ENCODE results near the gene NFKB1.

- no peak for TF ChIP-seq CTCF (IDR thresholded peaks at IDR 0.05; ENCODE audit: poor library complexity, severe bottlenecking)
- TF ChIP-seq SMC3 (conservative IDR thresholded peaks at IDR 0.05; ENCODE audit: poor library complexity) = no peak
- TF ChIP-seq POLR2AphosphoS5 (IDR thresholded peaks at IDR 0.05) = no peak
- no peak for TF ChIP-seq EZH2 (IDR thresholded peaks at IDR 0.05; ENCODE audit: borderline replicate concordance, insufficient read depth, low read length, poor library complexity, severe bottlenecking)
- TF ChIP-seq REST (IDR thresholded peaks at IDR 0.05; ENCODE audit: borderline replicate concordance) = no peak
- no peak for TF ChIP-seq EP300 (conservative IDR thresholded peaks at IDR 0.05; ENCODE audit: poor library complexity, severe bottlenecking)
These were observed 66.3 kb downstream of the NFKB1 start for GRCh38 chr4:102567427-102567826.
